T-helper 1 cell treated with Interleukin-12 subunit alpha and Interleukin-12 subunit beta and Interleukin-4 antibody, amounts not matched to agents 30 ng/mL and 1 ng/mL, for 36 hours (primary cell): ENCODE results near the gene MYO10. TPM values are rescaled to one million over a fixed set of nuclear protein-coding genes. Genes with fewer than 3 reads are reported as not detected.
"Not testable (repeated sequence)": the region's sequence is repeated elsewhere in the genome, so short reads cannot be mapped to it uniquely, and the experiment has no call there.

ENCODE experiments used
- intact Hi-C: fragments of 100-400 bp; cut with micrococcal nuclease; formaldehyde crosslinking; loops from one replicate; pipeline ENCODE4 v1.15.1; 2024
- total RNA-seq: library from RNA; stranded (reverse); gene quantifications from 2 replicates; pipeline ENCODE4 v1.2.3, GENCODE V29; 2022

The MYO10 gene
- not detected in 2 replicates for total RNA-seq

- intact Hi-C loops: loop anchor here (1.0 to 10.0 kb wide), 4 partner anchors 198 to 469 kb away; partner anchors contain the start of genes RETREG1 and ZNF622
Measured at GRCh38 chr5:16936150-16936988, at the start of gene MYO10. Gene MYO10, minus strand, starts transcription at chr5:16936288. Its CDS starts 480 bp downstream, at chr5:16935808.

DNA sequence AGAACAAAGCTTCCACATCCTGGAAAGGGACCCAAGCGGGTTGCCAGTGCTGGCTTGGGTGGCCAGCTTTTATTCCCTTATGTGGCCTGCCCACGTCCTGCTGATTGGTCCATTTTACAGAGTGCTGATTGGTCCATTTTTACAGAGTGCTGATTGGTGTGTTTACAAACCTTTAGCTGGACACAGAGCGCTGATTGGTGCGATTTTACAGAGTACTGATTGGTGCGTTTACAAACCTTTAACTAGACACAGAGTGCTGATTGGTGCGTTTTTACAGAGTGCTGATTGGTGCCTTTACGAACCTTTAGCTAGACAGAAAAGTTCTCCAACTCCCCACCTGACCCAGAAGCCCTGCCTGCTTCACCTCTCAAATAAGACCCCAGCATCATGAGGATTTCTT lies 49.2 kb upstream of the MYO10 start:
- intact Hi-C loops: not testable (repeated sequence)

GRCh38 chr5:16983972-16984371 lies 47.9 kb upstream of the MYO10 start:
- intact Hi-C loops: no loop called here

- intact Hi-C loops: no loop called here
Measured at GRCh38 chr5:16983022-16983639, 47.0 kb upstream of the MYO10 start.

- intact Hi-C loops: no loop called here
Measured at GRCh38 chr5:16981700-16982099, 45.6 kb upstream of the MYO10 start.

GRCh38 chr5:16980983-16981382 lies 44.9 kb upstream of the MYO10 start:
- intact Hi-C loops: no loop called here

- intact Hi-C loops: no loop called here
Measured at GRCh38 chr5:16978296-16978695, 42.2 kb upstream of the MYO10 start.

GRCh38 chr5:16976625-16977008 lies 40.5 kb upstream of the MYO10 start:
- intact Hi-C loops: no loop called here

DNA sequence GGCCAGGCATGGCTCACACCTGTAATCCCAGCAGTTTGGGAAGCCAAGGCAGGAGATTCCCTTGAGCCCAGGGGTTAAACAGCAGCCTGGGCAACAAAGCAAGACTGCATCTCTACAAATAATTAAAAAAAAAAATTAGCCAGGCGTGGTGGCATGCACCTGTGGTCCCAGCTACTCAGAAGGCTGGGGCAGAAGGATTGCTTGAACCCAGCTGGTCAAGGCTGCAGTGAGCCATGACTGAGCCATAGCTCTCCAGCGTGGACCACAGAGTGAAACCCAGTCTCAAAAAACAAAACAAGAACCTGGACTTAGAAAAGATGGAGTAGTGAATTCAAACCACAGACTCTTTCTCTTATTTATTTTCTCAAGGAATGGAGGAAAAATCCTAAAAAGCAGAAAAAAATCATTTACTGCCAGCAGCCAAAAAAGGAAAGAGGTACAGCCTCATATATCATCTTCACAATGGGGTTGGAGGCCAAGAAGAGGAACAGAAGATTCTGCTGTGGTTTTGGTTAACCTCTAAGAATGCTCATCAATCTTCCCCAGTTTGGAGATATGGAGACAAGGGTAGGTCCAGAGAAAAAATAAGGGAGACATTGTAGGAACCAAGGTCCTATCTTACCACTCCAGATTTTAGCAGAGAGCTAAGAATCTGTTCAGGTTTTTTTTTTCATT lies 40.0 kb upstream of the MYO10 start:
- intact Hi-C loops: no loop called here

DNA sequence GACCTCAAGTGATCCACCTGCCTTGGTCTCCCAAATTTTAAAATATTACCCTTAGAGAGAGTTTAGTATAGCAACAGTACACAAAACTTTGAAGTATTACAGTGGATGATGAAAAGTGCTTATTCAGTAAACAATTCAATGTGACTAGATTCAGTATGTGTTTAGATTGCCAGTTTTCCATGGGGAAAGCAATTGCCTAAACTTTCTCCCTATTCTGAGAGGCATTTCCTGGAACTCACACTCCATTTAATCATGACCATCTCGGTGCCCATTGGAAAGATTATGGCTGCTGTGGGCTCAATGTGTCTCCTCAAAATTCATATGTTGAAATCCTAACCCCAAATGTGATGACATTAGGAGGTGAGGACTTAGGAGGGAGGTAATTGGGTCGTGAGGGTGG lies 38.9 kb upstream of the MYO10 start:
- intact Hi-C loops: no loop called here

DNA sequence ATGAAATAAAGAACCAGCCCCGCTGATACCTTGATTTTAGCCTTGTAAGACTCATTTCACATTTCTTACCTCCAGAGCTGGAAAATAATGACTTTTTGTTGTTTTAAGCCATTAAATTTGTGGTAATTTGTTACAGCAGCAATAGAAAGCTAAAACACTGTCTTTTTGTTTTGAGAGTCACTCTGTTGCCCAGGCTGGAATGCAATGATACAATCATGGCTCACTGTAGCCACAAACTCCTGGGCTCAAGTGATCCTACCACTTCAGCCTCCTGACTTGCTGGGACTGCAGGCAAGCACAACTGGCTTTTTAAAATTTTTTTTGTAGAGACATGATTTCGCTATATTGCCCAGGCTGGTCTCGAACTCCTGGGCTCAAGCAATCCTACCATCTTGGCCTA lies 34.7 kb upstream of the MYO10 start:
- intact Hi-C loops: no loop called here

DNA sequence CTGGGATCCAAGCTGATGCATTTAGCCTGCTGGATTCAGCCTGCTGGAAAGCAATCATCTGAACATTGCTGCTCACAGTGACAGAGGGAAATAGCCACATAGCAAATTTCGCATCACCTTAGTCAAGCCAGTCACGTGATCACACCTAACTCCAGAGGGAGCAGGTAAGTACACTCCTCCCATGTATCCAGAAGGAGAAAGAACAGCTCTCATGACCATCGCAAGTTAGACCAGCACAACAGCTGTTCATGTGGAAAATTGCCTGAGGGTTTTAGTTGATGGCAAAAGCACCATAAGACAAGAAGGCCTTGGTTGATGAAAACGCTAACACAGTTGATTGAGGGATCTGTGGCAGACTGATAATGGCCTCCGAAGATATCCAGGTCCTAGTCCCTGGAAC lies 34.2 kb upstream of the MYO10 start:
- intact Hi-C loops: no loop called here

DNA sequence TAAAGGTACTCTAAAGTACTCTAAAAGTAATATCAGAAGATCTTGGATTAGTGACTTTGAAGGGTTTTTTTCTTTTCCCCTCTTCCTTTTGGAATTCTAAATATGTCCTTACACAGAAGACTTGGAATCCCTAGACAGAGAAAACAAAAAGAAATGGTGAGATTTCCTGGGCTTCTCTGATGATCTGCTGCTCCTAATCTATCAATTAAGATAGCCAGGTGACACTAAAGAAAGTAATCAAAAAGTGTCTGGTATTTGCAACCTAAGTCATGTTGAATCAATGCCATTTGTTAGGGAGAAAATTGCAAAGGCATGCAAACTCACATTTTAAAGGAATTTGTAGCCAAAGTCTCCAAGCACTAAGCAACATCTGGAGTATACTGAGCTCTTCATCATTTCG lies 29.5 kb upstream of the MYO10 start:
- intact Hi-C loops: no loop called here

DNA sequence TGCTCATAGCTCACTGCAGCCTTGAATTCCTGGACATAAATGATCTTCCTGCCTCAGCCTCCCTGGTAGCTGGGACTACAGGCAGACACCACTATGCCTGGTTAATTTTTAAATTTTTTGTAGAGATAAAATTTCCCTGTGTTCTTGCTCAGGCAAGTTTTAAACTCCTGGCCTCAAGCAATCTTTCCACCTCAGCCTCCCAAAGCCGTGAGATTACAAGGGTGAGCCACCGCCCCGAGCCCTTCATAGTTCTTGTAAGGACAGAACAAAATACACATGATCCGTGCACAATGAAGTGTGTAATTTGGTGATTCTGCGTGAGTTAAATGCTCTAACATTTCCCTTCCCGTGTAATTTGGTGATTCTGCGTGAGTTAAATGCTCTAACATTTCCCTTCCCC lies 27.7 kb upstream of the MYO10 start:
- intact Hi-C loops: no loop called here

DNA sequence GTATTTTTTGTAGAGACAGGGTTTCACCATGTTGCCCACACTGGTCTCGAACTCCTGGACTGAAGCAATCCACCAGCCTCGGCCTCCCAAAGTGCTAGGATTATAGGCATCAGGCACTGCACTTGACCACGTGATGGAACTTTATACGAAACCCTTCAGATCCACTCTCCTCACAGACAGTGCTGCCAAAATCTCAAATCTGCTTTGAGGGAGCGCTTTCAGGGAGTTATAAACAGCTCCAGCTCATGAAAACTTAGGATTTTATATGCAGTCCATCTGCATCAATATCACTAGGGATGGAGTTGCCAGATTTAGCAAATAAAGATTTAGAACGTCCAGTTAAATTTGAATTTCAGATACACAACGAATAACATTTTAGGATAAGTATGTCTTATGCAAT lies 25.0 kb upstream of the MYO10 start:
- intact Hi-C loops: no loop called here

DNA sequence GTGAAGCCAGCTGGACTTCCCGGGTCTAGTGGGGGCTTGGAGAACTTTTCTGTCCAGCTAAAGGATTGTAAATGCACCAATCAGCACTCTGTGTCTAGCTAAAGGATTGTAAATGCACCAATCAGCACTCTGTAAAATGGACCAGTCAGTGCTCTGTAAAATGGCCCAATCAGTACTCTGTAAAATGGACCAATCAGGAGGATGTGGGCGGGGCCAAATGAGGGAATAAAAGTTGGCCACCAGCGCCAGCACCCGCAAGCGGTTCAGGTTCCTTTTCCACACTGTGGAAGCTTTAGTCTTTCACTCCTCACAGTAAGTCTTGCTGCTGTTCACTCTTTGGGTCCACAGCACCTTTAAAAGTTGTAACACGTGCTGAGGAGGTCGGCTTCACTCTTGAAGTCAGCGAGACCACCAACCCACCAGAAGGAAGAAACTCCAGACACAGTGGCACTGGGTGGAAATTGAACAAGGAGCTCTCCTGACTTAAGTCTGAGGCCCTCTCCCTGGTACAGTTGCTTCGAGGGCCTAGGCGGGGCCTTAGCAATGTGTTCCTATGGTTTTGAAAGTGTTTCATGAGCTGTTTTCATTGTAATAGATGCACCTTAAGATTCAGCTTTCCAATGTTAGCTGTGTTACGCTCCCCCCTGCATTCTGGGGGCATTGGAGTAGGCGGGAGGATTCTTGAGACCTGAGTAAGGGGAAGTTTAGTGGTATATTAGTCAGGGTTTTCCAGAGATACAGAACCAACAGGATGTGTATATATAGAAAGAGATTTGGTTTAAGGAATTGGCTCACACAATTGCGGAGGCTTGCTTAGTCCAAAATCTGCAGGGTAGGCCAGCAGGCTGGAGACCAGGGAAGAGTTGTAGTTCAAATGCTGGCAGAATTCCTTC lies 21.5 kb upstream of the MYO10 start:
- intact Hi-C loops: no loop called here

- intact Hi-C loops: no loop called here
Measured at GRCh38 chr5:16953729-16954128, 17.6 kb upstream of the MYO10 start.

DNA sequence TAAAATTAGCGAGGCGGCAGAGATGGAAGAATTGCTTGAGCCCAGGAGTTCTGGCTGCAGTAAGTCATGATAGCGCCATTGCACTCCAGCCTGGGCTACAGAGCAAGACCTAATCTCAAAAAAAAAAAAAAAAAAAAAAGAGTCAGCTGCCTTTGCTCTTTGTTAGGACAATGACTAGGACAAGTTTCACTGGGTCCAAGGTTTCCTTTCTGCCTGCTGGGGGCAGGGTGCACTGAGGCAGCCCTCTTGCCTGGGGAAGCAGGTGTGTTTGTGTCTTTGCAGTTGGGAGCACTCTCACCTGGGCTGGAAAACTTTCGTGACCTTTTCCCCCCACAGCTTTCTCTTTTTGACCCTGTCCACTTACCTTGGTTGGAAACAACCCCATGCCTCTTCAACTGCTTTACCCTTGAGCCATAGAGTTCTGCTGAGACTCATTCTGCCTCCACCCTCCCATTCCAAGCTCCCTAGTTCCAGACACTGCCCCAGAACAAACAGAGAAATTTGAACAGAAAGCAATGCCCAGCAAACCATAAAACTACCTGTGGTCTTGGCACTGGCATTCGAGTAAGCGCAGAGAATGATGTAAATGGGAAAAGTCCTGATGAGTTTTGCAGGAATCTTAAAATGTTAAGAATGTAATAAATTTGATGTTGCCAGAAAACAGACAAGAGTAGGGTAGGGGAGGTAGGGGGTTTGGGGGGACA lies 17.0 kb upstream of the MYO10 start:
- intact Hi-C loops: no loop called here

- intact Hi-C loops: no loop called here
Measured at GRCh38 chr5:16946725-16947124, 10.6 kb upstream of the MYO10 start.

GRCh38 chr5:16944816-16945562 lies 8.9 kb upstream of the MYO10 start:
- intact Hi-C loops: no loop called here
